Activated T-cell treated with anti-CD3 and anti-CD28 coated beads for 4 hours (primary cell): ENCODE results near the gene PMEPA1.

Experiments used
- DNase-seq: peaks from one replicate; pipeline ENCODE4 v3.0.0-alpha.2; 2020

The PMEPA1 gene

GRCh38 chr20:57619051-57619831 is 90.6 kb downstream of the PMEPA1 start:
- no peak for DNase-seq

- DNase-seq, result no peak
These were observed 91.1 kb downstream of the PMEPA1 start for GRCh38 chr20:57618764-57619050.

GRCh38 chr20:57618091-57618763 is 91.6 kb downstream of the PMEPA1 start:
- DNase-seq, result no peak

GRCh38 chr20:57617079-57617795 is 92.6 kb downstream of the PMEPA1 start:
- no peak for DNase-seq

DNA sequence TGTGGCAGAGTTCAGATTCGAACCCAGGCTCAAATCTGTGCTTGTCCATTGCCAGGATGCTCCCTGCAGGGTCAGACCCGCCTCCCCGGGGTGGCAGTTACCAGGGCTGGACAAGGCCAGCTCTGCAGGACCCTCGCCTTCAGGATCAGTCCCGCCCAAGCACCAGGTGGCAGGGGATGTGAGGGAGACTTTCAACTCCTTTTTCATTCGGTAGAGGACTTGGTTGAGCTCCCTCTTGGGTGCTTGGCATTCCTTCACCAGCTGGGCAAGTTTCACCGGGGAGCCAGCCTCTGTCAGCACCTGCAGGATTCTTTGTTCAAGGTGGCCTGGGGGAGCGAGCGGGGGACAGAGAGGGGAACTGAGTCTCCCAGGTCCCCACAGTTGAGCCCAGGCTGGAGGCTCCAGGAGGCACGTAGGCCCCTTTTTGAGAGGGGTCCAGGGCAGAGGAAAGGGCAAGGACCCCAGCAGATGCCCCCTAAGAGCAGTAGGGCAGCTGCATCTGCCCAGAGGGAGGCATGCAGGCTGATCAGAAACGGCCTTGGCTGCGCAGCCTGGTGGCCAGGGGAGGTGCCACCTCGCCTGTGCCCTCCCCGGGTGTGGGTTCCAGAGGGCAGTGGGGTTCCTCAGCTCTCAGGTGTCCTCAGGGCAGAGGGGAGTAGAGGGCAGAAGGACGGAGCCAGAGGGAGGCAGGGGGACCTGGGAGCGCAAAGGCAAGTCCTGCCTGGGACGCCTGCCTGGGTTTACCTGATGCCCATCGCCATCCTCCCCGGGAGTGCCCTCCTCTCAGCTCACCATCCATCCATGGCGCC is 93.5 kb downstream of the PMEPA1 start:
- no peak for DNase-seq

- no peak for DNase-seq
These were observed 94.4 kb downstream of the PMEPA1 start for GRCh38 chr20:57615445-57615811.

- DNase-seq, result no peak
These were observed 95.0 kb downstream of the PMEPA1 start for GRCh38 chr20:57614490-57615444.

- no peak for DNase-seq
These were observed 96.3 kb downstream of the PMEPA1 start for GRCh38 chr20:57613481-57613921.

GRCh38 chr20:57612916-57613315 is 96.9 kb downstream of the PMEPA1 start:
- no peak for DNase-seq

DNA sequence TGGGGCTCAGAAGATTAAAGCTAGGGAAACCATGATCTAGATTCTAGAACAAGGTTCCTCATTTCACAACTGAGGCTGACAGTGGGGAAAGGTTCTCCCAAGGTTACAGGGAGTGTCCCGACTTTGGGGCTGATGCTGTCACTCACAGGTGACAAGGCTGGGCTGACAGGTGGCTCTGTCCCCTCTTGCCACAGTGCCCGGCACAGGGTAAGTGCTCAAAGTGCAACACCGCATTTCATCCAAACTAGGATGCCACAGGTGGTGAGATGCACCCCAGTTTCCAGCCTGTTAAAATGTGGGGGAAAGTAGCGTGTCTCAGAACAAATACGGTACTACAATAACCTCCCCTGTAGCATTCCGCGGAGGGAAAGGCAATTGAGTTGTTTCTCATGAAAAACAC is 97.4 kb downstream of the PMEPA1 start:
- no peak for DNase-seq

- no peak for DNase-seq
These were observed 98.1 kb downstream of the PMEPA1 start for GRCh38 chr20:57611586-57612311.

DNA sequence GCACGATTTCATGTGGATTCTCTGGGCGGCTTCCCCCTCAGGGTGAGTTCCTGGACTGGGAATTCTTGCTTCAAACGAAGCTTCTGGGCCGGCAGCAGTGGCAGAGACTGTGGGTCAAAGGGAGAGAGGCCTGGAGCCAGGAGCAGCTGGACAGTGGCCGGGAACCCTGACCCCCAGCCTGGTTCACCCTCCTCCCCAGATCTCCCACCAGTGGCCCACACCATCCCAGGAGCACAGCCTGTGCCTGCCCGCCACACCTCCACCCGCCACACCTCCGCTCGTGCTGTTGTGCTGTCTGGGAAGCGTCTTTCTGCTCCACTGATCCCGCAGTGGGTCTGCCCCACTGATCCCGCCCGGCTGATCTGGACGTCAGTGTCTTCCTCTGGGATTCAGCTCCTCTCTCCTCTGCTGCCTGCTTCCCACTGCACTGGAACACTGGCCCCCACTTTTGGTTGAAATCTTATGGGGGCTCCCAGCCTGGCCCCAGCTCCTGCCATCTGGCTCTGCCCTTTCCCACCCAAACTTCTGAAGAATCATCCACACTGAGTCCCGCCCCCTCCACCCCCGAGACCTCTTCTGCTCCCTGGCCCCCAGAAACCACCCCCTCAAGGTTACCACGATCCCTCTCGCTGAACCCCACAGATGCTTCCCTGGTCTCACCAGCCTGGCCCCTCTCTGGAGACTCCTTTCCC is 99.4 kb downstream of the PMEPA1 start:
- DNase-seq, result no peak

DNA sequence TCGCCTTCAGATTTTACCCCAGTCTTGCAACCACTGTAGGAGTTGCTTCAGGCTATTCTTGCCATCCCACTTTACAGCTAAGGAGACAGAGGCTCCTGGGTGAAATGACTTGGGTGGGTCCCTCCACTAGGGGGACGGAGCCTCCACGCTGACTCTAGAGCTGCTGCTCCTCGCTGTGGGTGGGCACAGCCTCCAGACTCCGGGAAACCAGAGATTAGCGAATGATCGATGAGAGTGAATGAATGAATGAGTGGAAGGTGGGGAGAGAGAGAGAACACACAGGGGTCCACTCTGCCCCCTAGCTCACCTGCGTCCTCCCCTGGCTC is 100.0 kb downstream of the PMEPA1 start:
- DNase-seq, result no peak

GRCh38 chr20:57609086-57609841 is 100.6 kb downstream of the PMEPA1 start:
- DNase-seq, result no peak

GRCh38 chr20:57608516-57608915 is 101.3 kb downstream of the PMEPA1 start:
- DNase-seq, result no peak

DNA sequence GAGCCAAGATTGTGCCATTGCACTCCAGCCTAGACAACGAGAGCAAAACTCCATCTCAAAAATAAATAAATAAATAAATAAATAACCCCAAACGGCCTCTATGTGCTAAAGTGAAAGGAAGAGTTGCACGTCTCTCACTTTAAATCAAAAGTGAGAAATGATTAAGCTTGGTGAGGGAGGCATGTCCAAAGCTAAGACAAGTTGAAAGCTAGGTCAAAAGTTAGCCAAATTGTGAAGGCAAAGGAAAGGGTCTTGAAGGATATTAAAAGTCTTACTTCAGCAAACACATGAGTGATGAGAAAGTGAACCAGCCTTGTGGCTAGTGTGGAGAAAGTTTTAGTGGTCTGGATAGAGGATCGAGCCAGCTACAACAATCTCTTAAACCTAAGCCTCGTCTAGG is 103.9 kb downstream of the PMEPA1 start:
- DNase-seq, result no peak

GRCh38 chr20:57605045-57605444 is 104.8 kb downstream of the PMEPA1 start:
- no peak for DNase-seq

DNA sequence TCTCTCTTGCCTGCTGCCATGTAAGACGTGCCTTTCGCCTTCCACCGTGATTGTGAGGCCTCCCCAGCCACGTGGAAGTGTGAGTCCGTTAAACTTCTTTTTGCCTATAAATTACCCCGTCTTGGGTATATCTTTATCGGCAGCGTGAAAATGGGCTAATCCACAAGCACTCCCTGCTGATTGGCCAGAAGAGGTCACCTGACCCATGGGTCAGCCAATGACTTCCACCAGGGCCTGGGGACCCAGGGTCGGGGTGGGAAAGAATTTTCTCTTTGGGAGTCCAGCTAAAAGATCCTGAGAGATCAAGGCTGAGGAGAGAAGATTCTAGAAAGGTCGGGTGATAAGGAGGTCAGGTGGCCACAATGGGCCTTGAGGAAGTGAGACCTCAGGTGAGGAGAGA is 106.7 kb downstream of the PMEPA1 start:
- no peak for DNase-seq

DNA sequence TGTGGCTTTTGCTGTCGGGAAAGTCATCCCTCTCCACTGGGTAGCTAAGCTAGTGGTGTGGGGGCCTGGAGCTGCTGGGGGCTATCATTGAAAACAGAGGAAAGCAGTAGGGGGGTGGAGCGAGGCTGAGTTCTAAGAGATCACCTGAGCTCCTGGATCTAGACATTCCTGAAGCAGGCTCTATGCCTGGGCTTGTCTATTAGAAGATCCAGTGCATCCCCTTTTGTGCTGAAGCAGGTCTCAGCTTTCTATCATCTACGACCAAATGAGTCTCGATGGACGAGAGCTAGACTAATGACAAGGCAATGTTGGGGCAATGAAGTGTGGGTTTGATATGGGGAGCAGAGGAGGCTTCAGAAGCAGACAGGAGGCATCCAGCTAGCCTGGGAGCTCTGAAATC is 108.1 kb downstream of the PMEPA1 start:
- DNase-seq, result no peak

- DNase-seq, result no peak
These were observed 108.6 kb downstream of the PMEPA1 start for GRCh38 chr20:57601211-57601570.
